NK-92 treated with Interleukin-12 subunit alpha and Interleukin-12 subunit beta, amount 100 ng/mL, for 24 hours (cell line): ENCODE measurements around the gene CACNB2.

Experiments
- DNase-seq: peaks from one replicate; lab custom pipeline; 2025; lab: John Stamatoyannopoulos, UW

CACNB2 gene

GRCh38 chr10:18293536-18294510, 153.6 kb downstream of the CACNB2 start:
- no peak for DNase-seq

GRCh38 chr10:18294633-18295032, 154.4 kb downstream of the CACNB2 start:
- no peak for DNase-seq

- no peak for DNase-seq
These were observed 157.4 kb downstream of the CACNB2 start for GRCh38 chr10:18297659-18298058.

- no peak for DNase-seq
These were observed 158.0 kb downstream of the CACNB2 start for GRCh38 chr10:18298256-18298655.

GRCh38 chr10:18303851-18304801, 163.9 kb downstream of the CACNB2 start:
- DNase-seq = no peak

- no peak for DNase-seq
These were observed 165.8 kb downstream of the CACNB2 start for GRCh38 chr10:18306031-18306430.

- DNase-seq = no peak
These were observed 168.4 kb downstream of the CACNB2 start for GRCh38 chr10:18308600-18308999.

GRCh38 chr10:18310761-18311160, 170.5 kb downstream of the CACNB2 start:
- no peak for DNase-seq

- DNase-seq = no peak
These were observed 172.3 kb downstream of the CACNB2 start for GRCh38 chr10:18312374-18313139.

- DNase-seq = no peak
These were observed 172.9 kb downstream of the CACNB2 start for GRCh38 chr10:18313140-18313530.

- no peak for DNase-seq
These were observed 173.4 kb downstream of the CACNB2 start for GRCh38 chr10:18313626-18314025.

GRCh38 chr10:18319628-18320027, 179.4 kb downstream of the CACNB2 start:
- DNase-seq = no peak

- DNase-seq = no peak
These were observed 181.1 kb downstream of the CACNB2 start for GRCh38 chr10:18321371-18321770.

- DNase-seq = no peak
These were observed 183.7 kb downstream of the CACNB2 start for GRCh38 chr10:18323916-18324315.

GRCh38 chr10:18325410-18325809, 185.2 kb downstream of the CACNB2 start:
- no peak for DNase-seq

GRCh38 chr10:18325889-18326531, 185.8 kb downstream of the CACNB2 start:
- no peak for DNase-seq

- no peak for DNase-seq
These were observed 188.7 kb downstream of the CACNB2 start for GRCh38 chr10:18328941-18329340.

GRCh38 chr10:18332048-18332447, 191.8 kb downstream of the CACNB2 start:
- no peak for DNase-seq

GRCh38 chr10:18332484-18332883, 192.3 kb downstream of the CACNB2 start:
- no peak for DNase-seq

- no peak for DNase-seq
These were observed 193.4 kb downstream of the CACNB2 start for GRCh38 chr10:18333621-18334020.

- DNase-seq = no peak
These were observed 194.1 kb downstream of the CACNB2 start for GRCh38 chr10:18334116-18334867.
